ENCODE measurements around the gene LENG8. TPM values are rescaled to one million over a fixed set of nuclear protein-coding genes. Genes with fewer than 3 reads are reported as not detected.
A peak's percentile ranks its signal among the peaks of the same experiment; 100 is the strongest.

LENG8 gene
- total and polyA plus RNA-seq, 2 of the 8 experiments (the other 6 are each of a cell fraction or from before 2014, with no cell fraction given), result 62.2 to 108 TPM

GRCh38 chr19:54469496-54469934 lies 20.5 kb downstream of the LENG8 start:
- POLR2A ChIA-PET (ENCODE audit: partially characterized antibody), result interaction anchor here (1.0 to 1.2 kb wide), 3 partner anchors 12 to 33 kb away, joined by 3 to 4 read pairs (median 3); no protein-coding TSS in a partner anchor
- no peak overlapping the region for H3K4me2 ChIP-seq (ENCODE audit: insufficient read depth in 1 of 2, low read depth in 2 of 2, low read length in 2 of 2)
- no peak overlapping the region for H2BK20ac ChIP-seq (ENCODE audit: low read length)
- no peak overlapping the region for H4K5ac ChIP-seq (ENCODE audit: insufficient read length, low read depth, low read length)
- peaks cover 3 to 35% (median 24%) of the 10 kb centered on the region in 4 experiments for H3K27me3 ChIP-seq (replicated peaks in 1 of 4; ENCODE audit: control insufficient read depth in 3 of 4, extremely low read depth in 1 of 4, insufficient read depth in 3 of 4, low read length in 3 of 4)
- no peaks in the 10 kb centered on the region for H3K79me2 ChIP-seq (ENCODE audit: control insufficient read depth in 1 of 2, insufficient read depth in 2 of 2, low read length in 2 of 2)
- no peak overlapping the region for H2BK5ac ChIP-seq (ENCODE audit: low read depth, low read length)
- DNase-seq (ENCODE audit: low read depth in 1 of 2, low spot score in 2 of 2) (no peak), FAIRE-seq (no peak)
- H3K36me3 ChIP-seq (ENCODE audit: control insufficient read depth in 2 of 4, insufficient read depth in 4 of 4, low read length in 3 of 4), result no peaks in the 10 kb centered on the region
- 75% methylated on average over 8 of the region's 8 CpGs; no CpG with 5 or more reads in 1 of the 2 experiments for WGBS, 2 experiments (ENCODE audit: extremely low coverage in 1 of 2, insufficient coverage in 1 of 2, insufficient read length in 1 of 2, insufficient replicate concordance in 2 of 2, low coverage in 1 of 2, low lambda C conversion rate in 2 of 2, missing lambda C conversion rate in 1 of 2)
- H2BK120ac ChIP-seq (replicated peaks; ENCODE audit: low read depth, low read length), result no peak overlapping the region
- H3K4me1 ChIP-seq (replicated peaks in 1 of 4; ENCODE audit: control insufficient read depth in 3 of 4, insufficient read depth in 4 of 4, low read length in 3 of 4), result peaks cover 3 to 10% (median 3%) of the 10 kb centered on the region in 4 experiments; a peak in 6 of 7 replicates
- H2AK5ac ChIP-seq (ENCODE audit: low read depth, low read length), result peak overlapping the region; percentile 69; the same call in 1 of the 2 replicates
- H3K9me3 ChIP-seq (ENCODE audit: insufficient read depth in 2 of 2, low read depth in 1 of 2, low read length in 1 of 2), result no peaks in the 10 kb centered on the region
- CTCF ChIA-PET (ENCODE audit: partially characterized antibody), result interaction anchor here (0.6 to 1.2 kb wide), 3 partner anchors 9 to 1072 kb away, joined by 3 to 4 read pairs (median 4); no protein-coding TSS in a partner anchor
- 0 out of 2 replicates have a peak overlapping the region, but pooled peaks have one; percentile 49 for H2BK15ac ChIP-seq (ENCODE audit: low read length)
- no peaks in the 10 kb centered on the region for H4K20me1 ChIP-seq (replicated peaks in 1 of 2; ENCODE audit: control insufficient read depth in 1 of 2, insufficient read depth in 2 of 2, low read length in 2 of 2)
- H3K79me1 ChIP-seq (ENCODE audit: low read depth, low read length), result no peaks in the 10 kb centered on the region
- H3K4me3 ChIP-seq (ENCODE audit: extremely low read depth in 1 of 4, insufficient read depth in 2 of 4, low read depth in 3 of 4, low read length in 4 of 4), result no peak overlapping the region
- H3K23ac ChIP-seq (ENCODE audit: insufficient read length), result no peak overlapping the region
- H3K27ac ChIP-seq (ENCODE audit: low read depth, low read length), result no peak overlapping the region
- H3K18ac ChIP-seq (ENCODE audit: extremely low read depth, low read length), result no peak overlapping the region
- no peak overlapping the region for H3K56ac ChIP-seq (replicated peaks; ENCODE audit: insufficient read length, low read depth, low read length)
- H2AFZ ChIP-seq (ENCODE audit: low read length), result no peak overlapping the region
- no peak overlapping the region for H3K4ac ChIP-seq (replicated peaks; ENCODE audit: insufficient read length, low read depth, low read length)
- no peak overlapping the region for H3K14ac ChIP-seq (ENCODE audit: insufficient read length)
- peaks cover 10% of the 10 kb centered on the region; the same call in 1 of the 2 replicates for H3K23me2 ChIP-seq (ENCODE audit: low read depth, low read length)
- no peak overlapping the region for H4K8ac ChIP-seq (ENCODE audit: extremely low read depth, insufficient read depth, low read length)
- H4K91ac ChIP-seq (replicated peaks; ENCODE audit: insufficient read length, low read length), result no peak overlapping the region
- H2BK12ac ChIP-seq (ENCODE audit: low read depth, low read length), result peak overlapping the region; percentile 30; the same call in 1 of the 2 replicates
- no peak overlapping the region for H3K9ac ChIP-seq (replicated peaks in 1 of 4; ENCODE audit: extremely low read depth in 1 of 4, low read depth in 3 of 4, low read length in 3 of 4)
- TF ChIP-seq ATF3 (IDR thresholded peaks at IDR 0.05; ENCODE audit: insufficient read depth, low read depth, low read length), result no peak
- no peak for TF ChIP-seq MAFK (IDR thresholded peaks at IDR 0.05; ENCODE audit: low read depth, low read length)
- no peak for TF ChIP-seq RAD21 (IDR thresholded peaks at IDR 0.05 in 1 of 2, conservative IDR thresholded peaks at IDR 0.05 in 1 of 2; ENCODE audit: low read depth in 2 of 2, low read length in 2 of 2)
- no peak for TF ChIP-seq CTBP2 (IDR thresholded peaks at IDR 0.05; ENCODE audit: borderline replicate concordance, insufficient read depth, insufficient read length, low read length)
- TF ChIP-seq RBBP5 (IDR thresholded peaks at IDR 0.05; ENCODE audit: borderline replicate concordance, low read depth, low read length), result no peak
- TF ChIP-seq JUN (IDR thresholded peaks at IDR 0.05; ENCODE audit: low read depth, low read length), result no peak
- no peak for TF ChIP-seq KDM4A (IDR thresholded peaks at IDR 0.05; ENCODE audit: low read depth, low read length, severe bottlenecking)
- TF ChIP-seq PHF8 (conservative IDR thresholded peaks at IDR 0.05; ENCODE audit: low read depth, low read length), result no peak
- TF ChIP-seq NRF1 (IDR thresholded peaks at IDR 0.05; ENCODE audit: low read depth, low read length), result no peak
- no peak for TF ChIP-seq ZNF274 (IDR thresholded peaks at IDR 0.05; ENCODE audit: borderline replicate concordance, extremely low read depth, low read length)
- no peak for TF ChIP-seq EP300 (IDR thresholded peaks at IDR 0.05; ENCODE audit: borderline replicate concordance in 1 of 2, low read depth in 2 of 2, low read length in 2 of 2)

Measured in H1 (cell line).